DMS153 treated with DMSO at 0.1 percent for 48 hours (cell line): ENCODE measurements around the gene SFI1.
"Not testable (repeated sequence)": the region's sequence is repeated elsewhere in the genome, so short reads cannot be mapped to it uniquely, and the experiment has no call there.

ENCODE experiments used
- DNase-seq: peaks from one replicate; lab custom pipeline; 2025; ENCODE audit not compliant: unreplicated experiment; lab: John Stamatoyannopoulos, UW

Gene SFI1

DNA sequence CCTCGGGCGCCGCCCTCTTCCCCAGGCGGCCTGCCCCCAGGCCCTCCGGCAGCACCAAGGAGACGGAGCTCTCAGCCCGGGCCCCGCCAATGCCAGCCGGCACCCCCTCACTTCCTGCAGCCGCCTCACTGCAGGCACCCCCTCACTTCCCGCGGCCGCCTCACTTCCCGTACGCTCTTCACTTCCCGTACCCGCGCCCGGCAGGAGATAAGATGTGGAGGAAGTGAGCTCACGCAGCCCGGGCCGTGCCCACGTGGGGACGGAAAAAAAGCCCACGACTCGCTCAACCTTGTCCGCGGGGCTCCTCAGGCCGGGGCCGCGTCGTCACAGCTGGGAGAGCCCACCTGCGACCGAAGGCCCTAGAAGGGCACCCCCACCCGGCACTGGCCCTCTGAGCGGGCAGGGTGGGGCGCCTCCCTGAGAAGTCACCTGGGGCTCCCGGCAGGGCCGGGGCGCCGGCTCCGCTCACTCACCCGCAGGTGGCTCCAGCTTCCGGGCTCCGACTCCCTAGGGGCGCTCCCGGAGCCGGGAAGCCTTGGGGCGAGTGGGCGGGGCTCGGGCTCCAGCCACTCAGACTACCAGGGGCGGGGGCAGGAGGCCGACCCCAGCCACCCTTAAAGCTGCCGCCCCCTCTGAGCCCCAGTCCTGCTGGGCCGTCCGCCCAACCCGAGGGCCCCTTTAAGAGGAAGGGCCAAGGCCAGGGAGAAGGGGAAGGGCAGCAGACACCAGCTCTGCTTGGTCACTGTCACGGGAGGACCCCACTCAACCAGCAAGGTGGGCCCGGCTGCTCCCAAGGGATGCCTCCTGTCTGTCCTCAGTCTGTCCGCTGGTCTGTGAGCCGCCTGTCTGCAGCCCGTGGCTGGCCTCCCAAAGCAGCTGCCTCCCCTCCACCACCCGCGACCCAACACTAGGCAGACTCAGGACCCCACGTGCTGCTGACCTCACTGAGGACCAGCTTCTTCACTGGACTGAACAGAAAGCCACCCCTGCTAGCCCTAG, 134.3 kb downstream of the SFI1 start:
- peak; percentile 68 for DNase-seq

GRCh38 chr22:31631436-31631835, 135.1 kb downstream of the SFI1 start:
- no peak for DNase-seq

DNA sequence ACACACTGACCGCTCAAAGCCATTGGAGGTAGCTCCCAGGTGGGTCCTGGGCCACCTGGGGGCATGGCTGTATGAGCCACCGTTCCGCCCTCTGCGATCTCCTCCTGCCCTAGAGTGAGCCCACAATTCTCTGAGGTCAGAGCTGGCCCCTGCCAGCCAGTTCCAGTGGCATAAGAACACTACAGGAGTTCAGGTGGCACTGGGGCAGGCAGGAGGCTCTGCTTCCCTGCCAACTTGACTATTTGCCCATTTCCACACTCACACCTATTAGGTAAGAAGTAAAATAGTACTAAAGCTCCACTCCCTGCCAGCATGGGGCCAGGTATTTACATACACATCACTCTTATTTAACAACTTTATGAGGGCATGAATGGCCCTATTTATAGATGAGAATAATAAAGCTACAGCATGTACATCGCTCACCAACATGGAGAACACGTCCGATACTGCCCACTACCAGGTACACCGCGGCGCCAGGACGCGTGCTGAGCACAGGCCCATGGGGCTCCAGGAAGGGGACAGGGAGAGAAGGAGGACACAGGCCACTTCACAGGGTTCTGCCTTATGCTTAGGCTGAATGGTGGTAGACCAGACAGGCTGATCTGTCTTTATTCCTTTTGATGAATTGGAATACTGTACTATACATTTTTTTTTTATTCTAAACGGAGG, 139.4 kb downstream of the SFI1 start:
- peak; percentile 23 for DNase-seq

DNA sequence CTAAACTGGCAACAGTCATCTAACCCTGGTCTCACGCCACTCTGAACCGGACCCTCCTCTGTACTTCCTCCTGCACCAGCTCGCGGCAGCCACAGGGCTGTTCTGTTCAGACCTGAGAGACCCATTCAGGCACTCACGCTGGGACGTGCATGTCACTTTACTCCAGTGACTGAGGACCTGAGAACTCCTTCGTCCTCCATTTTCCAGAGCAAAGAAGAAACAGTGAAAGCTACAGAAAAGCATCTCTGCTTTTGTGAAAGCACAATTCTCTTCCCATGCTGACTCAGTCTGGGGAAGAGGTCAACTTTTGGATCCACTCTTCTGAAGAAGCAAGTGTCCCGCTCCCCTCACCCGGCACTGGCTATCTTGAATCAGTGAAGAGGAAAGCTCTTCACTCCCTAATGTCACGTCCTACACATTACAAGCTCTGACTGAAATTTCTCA, 141.1 kb downstream of the SFI1 start:
- DNase-seq, result no peak

DNA sequence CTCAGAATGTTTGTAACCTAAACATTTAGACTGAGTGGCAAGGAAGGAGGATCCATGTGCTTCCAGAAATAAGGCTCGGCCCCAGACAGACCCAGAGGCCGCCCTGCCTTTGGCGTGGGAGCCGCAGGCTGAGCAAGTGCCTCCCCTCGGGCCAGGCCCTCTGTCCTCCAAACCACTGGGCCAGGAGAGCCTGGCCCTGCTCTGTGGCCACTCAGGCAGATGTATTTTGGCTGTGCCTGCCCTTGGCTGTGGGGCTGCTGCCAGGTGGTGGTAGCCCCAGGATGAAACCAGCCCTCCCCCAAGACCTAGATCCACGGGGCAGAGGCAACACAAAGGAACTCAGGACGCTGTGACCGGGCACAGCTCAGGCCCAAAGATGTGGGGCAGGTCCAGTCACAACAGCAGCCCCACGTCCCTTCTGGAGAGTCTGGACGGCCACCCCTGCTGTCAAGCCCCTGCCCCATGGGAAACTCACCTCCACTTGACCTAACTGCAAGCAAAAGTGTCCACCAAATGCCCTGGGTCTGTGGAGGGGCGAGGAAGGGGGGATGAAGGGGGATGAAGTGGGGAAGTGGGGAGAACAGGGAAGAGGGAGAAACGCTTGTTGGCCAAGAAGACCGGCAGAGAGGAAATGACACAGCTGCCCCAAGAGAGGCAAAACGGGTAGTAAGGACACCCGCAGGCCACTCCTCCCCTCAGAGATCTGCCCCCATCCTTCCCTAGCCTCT, 141.7 kb downstream of the SFI1 start:
- no peak for DNase-seq

DNA sequence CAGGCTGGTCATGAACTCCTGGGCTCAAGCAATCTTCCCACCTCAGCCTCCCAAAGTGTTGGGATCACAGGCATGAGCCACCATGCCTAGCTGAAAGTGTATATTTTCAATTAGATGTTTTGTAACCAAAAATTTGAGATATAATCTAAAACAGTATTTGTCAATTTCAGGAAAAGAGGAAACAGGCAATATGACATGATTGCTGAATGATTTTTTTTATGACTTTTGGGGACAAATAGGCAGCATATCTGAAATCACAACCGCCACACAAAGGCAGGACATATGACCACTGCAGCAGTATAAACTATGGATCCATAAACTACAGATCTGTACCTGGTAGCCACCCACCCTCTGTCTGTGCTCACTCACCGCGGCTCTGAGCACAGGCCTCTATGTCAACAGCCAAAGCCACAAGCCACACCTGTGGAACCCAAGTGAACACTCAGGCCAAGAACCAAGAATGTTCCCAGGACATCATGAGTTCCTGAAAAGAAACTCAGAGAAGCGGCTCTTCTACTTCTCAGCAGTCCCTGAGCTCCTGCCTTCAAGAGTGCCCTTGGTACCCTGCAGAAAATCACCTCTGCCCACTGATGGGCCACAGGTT, 143.2 kb downstream of the SFI1 start:
- DNase-seq, result no peak

DNA sequence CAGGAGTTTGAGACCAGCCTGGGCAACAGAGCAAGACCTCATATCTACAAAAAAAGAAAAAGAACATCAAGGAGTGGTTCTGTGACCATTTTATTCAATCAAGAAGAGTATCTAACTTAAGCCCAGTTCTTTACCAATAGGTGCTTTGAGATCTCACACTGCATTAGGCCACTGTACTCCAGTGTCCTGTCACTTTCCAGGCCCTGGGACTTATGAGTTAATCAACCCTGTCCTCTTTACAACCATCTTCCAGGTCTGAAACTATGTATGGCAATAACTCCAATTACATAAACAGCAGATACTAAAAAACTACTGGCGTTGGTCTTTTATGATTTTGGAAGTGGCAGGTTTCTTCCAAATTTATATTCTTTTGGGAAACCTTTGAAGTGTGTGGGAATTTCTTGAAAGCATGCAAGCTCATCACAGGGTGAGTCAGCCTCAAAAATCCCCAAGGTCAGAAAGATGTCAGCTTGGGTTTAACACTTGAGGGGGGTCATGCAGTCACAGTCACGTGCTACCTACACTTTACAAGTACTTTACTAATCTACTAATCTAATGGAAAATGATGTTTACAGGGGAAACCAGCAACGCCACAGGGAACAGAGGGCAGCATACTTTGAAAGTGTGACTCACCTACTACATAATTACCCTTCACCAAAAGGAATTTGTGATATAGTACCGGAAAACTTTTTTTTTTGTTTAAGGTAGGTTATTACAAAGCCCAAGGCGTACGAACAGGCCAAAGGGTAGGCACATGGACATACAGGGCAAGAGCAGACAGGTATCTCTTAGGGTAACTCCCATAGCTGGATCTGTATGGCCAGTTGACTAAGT, 150.1 kb downstream of the SFI1 start:
- no peak for DNase-seq

DNA sequence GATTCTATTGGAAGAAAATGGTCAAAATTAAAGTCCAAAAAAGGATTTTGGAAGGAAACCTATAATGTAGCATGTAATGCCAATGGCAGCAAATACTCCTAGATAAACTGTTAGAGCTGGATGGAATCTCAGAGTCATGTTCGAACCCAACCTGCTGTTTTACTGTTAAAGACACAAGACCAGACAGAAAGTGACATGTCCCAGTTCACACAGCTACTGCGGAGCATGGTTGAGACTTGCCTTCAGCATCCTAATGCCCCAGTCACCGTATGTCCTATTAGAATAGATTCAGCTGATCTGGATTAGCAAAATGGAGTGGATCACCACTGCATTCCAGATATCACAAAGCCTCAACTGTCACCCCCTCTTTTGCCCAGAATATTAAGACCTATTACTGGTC, 150.7 kb downstream of the SFI1 start:
- DNase-seq, result no peak

DNA sequence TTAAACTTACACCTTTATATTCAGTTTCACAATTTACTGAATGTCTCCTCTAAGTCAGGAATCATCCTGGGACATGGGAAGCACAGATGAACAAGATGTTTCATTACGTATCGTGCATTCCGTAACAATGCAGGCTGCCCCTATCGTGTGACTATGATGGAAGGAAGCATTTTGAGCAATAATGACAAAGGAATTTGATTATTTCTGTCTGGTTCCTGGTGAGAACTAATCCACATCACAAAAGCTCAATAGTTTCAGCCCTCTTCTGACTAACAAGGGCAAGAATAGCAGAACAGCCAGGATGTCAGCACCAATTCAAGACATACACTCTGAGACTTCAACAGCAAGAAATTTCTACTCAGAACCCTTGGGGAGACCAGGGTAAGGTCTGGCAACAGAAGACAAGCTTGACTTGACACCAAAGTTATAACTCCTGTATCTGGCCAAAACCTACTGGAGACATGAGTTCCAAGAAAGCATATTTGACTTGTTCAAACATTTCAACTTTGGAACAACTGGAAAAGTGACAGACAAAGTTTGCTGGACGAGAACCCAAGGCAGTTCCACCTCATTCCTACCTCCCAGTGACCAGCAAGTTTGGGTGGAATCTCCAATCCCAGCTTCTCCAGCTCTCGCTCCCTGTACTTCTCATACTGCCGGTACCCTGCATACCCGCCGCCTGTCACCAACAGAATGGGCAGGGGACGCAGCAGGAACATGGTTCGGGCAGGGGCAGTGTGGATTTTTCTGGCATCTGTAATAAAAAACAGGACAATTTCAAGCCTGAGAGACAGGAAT, 151.4 kb downstream of the SFI1 start:
- no peak for DNase-seq

- DNase-seq, result no peak
These were observed 154.1 kb downstream of the SFI1 start for GRCh38 chr22:31650391-31650790.

DNA sequence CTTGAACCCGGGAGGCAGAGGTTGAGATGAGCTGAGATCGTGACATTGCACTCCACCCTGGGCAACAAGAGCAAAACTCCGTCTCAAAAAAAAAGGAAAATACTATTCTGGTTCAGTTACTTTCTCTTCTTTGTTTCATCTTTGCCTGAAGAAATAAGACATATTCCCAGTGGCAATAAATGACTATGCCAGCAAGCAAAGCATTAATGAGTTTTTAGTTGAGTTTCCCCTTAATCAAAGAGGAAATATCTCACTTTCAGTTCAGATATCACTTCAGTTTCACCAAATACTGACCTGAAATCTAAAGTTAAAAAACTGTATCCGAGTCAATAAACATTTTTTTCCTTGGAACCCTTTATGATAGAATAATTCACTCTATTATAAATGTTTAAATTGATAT, 155.3 kb downstream of the SFI1 start:
- DNase-seq, result no peak

DNA sequence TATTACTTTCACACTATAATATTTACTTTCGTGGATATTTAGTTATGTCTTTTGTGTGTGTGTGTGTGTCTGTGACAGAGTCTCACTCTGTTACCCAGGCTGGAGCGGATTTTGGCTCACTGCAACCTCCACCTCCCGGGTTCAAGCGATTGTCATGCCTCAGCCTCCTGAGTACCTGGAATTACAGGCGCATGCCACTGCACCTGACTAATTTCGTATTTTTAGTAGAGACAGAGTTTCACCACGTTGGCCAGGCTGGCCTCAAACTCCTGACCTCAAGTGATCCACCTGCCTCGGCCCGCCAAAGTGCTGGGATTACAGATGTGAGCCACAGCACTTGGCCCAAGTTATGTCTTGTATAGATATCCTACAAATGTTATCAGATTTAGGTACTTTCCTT, 155.8 kb downstream of the SFI1 start:
- no peak for DNase-seq

DNA sequence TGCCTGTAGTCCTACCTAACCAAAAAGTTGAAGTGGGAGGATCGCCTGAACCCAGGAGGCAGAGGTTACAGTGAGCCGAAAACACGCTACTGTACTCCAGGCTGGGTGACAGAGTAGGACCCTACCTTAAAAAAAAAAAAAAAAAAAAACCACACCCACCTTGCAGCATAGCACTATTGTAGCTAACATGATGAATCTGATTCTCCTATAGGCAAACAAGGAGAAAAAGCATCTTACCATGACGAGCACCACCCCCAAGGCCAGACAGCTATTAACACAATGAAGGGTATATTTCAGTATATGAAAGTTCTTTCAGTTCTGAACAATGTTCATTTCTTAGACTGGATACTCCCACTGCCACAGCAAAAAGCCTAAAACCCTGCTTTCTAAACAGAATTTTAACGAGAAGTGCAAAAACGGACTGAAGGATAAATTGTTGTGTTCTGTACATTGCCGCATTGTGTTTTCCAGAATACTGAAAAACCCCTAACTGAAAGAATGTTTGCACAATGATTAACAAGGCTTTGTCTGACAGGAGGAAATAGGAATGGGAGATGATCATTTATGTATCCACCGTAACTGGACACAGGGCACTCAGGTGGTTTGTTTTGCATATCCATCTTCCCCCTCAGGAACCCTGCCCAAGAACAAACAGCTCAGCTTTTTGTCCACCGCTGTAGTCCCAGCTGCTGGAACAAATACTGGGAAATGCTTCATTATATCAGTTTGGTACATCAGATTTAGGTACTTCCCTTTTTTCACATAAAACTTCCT, 156.8 kb downstream of the SFI1 start:
- peak; percentile 55 for DNase-seq

GRCh38 chr22:31653944-31654343, 157.6 kb downstream of the SFI1 start:
- no peak for DNase-seq

- no peak for DNase-seq
These were observed 158.1 kb downstream of the SFI1 start for GRCh38 chr22:31654408-31654807.

DNA sequence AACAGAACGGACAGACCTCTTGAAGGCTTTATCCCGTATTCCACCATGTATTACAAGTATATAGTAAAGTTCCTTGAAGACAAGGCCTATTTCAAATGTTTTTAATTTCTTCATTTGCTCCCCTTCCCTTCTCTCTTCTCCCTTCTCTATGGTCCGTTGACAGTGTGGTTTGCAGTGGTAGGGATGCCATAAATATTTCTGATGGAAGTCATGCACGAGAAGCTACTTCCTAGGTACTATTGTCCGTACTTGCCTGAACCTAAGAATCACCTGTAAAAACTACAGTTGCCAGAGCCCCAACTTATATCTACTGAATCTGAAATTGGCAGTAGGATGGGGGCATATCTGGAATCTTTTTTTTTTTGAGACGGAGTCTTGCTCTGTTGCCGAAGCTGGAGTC, 162.9 kb downstream of the SFI1 start:
- DNase-seq, result no peak

GRCh38 chr22:31660860-31661341, 164.6 kb downstream of the SFI1 start:
- DNase-seq, result not testable (repeated sequence)

DNA sequence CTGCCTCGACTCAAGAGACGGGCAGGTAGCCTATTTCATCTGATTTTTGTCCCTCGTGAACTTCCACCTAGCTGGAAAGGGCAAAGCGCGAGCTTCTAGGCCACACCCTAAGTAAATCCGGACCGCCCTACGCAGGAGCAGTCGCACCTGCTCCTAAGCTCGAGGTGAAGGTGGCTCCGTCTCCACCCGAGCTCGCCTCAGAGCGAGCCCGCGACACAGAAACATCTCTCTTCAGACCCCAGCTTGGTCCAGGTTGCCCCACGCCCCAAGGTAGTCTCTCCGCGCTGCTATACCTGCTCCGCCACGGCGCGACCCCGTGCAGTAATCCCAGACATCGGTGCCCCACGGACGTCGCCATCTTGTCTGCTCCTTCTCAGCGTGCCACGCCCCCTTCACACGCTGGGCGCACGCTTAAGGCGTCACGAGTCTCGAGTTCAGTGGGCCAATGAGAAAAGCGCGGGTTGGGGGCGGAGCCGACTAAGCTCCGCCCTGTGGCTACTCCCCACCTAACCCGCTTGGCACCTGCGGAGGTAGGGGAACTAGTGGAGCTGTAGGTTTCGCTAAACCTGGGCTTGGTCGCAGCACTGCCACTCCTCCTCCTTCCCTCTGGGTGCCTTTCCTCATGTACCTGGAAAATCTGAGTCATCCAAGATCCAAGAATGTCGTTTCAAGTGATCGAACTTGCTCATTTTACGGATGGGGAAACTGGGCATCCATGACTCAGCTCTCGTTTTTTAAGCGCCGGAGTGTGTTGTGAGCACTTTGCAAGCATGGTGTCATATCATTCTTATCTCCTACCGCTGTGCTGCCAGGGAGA, 165.7 kb downstream of the SFI1 start, which contains the start of gene PISD:
Gene PISD, minus strand, starts transcription at position 365 of the 817 bp plus-strand sequence. Its CDS starts 7 bp downstream, at position 358.
- peak; percentile 92 for DNase-seq
